ENCODE data around the gene IFT43. TPM values are rescaled to one million over a fixed set of nuclear protein-coding genes. Genes with fewer than 3 reads are reported as not detected.

IFT43 gene
- total and polyA plus RNA-seq, 2 donors from 2014 or later, result 41.6 to 86.3 TPM

DNA sequence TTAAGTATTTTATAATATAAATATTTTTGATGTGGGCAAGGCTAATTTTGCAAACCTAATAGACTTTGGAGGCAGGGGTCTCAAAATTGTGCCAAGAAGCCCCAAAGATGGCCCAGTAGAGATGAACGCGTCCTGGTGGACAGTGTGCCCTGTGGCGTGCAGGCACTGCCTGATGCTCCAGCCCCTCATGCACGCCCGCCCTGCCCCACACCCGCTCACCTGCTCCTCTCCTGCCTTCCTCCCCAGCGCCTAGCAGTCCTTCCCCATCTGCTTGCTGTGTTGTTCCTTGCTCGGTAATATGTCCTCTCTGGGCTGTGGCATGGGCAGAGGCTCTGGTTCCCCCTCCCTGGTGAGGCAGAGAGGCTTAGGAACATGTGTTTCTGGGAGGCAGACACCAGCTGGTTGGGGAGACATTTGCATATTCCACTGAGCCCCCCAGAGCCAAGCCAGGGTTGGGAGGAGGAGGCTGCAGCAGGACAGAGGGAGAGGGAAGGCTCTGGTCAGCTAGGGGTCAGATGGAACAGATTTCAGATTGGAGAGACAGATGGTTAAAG lies 119.3 kb downstream of the IFT43 start:
- TF ChIP-seq, protein P1, sequence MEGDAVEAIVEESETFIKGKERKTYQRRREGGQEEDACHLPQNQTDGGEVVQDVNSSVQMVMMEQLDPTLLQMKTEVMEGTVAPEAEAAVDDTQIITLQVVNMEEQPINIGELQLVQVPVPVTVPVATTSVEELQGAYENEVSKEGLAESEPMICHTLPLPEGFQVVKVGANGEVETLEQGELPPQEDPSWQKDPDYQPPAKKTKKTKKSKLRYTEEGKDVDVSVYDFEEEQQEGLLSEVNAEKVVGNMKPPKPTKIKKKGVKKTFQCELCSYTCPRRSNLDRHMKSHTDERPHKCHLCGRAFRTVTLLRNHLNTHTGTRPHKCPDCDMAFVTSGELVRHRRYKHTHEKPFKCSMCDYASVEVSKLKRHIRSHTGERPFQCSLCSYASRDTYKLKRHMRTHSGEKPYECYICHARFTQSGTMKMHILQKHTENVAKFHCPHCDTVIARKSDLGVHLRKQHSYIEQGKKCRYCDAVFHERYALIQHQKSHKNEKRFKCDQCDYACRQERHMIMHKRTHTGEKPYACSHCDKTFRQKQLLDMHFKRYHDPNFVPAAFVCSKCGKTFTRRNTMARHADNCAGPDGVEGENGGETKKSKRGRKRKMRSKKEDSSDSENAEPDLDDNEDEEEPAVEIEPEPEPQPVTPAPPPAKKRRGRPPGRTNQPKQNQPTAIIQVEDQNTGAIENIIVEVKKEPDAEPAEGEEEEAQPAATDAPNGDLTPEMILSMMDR (IDR thresholded peaks at IDR 0.05; ENCODE audit: borderline replicate concordance, extremely low read depth, insufficient read depth), result no peak
- H3K27ac ChIP-seq (ENCODE audit: low read depth in 2 of 2, low read length in 2 of 2), result no peak overlapping the region
- no peak overlapping the region for H3K4me3 ChIP-seq (ENCODE audit: low read length in 3 of 3)
- H3K9me3 ChIP-seq (ENCODE audit: control insufficient read depth in 2 of 3, insufficient read depth in 1 of 3, low read length in 3 of 3), result no peaks in the 10 kb centered on the region
- H3K9ac ChIP-seq (ENCODE audit: low read length in 3 of 3), result no peak overlapping the region
- H3K27me3 ChIP-seq (ENCODE audit: control insufficient read depth, insufficient read depth, low read length), result no peaks in the 10 kb centered on the region
- no peaks in the 10 kb centered on the region for H3K36me3 ChIP-seq (ENCODE audit: control insufficient read depth in 2 of 3, insufficient read depth in 3 of 3, low read length in 3 of 3)
- DNase-seq (no peak), FAIRE-seq (no peak)
- intact Hi-C loops (cut with DNase I), result no loop called here
- no peaks in the 10 kb centered on the region for H3K4me1 ChIP-seq (ENCODE audit: control insufficient read depth in 2 of 3, insufficient read depth in 2 of 3, low read depth in 1 of 3, low read length in 3 of 3)

DNA sequence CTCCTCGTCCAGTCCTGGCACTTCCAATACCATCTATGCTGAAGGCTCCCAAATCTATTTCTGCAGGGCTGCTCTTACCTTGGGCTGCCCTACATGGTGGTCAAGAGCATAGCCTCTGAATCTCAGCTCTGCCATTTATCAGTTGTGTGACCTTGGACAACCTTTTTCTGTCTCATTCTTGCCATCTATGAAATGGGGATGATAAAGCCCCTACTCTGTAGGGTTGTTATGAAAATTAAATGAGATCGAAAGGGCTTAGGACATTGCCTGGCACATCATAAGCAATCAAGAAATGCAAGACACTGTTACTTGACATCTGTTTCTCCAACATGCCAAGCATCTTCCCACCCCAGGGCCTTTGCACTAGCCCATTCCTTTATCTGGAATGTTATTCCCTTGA lies 120.6 kb downstream of the IFT43 start:
- Histone ChIP-seq H3K4me1 (ENCODE audit: control insufficient read depth in 2 of 3, insufficient read depth in 2 of 3, low read depth in 1 of 3, low read length in 3 of 3) (no peaks in the 10 kb centered on the region), H3K9me3 (ENCODE audit: control insufficient read depth in 2 of 3, insufficient read depth in 1 of 3, low read length in 3 of 3) (no peaks in the 10 kb centered on the region), H3K27me3 (ENCODE audit: control insufficient read depth, insufficient read depth, low read length) (no peaks in the 10 kb centered on the region), H3K4me3 (ENCODE audit: low read length in 3 of 3) (no peak overlapping the region), H3K9ac (ENCODE audit: low read length in 3 of 3) (no peak overlapping the region), H3K36me3 (ENCODE audit: control insufficient read depth in 2 of 3, insufficient read depth in 3 of 3, low read length in 3 of 3) (no peaks in the 10 kb centered on the region), H3K27ac (ENCODE audit: low read depth in 2 of 2, low read length in 2 of 2) (no peak overlapping the region)
- FAIRE-seq, result no peak
- DNase-seq, result no peak
- intact Hi-C loops (cut with DNase I), result no loop called here
- TF ChIP-seq, protein P1 (IDR thresholded peaks at IDR 0.05; ENCODE audit: borderline replicate concordance, extremely low read depth, insufficient read depth), result no peak

DNA sequence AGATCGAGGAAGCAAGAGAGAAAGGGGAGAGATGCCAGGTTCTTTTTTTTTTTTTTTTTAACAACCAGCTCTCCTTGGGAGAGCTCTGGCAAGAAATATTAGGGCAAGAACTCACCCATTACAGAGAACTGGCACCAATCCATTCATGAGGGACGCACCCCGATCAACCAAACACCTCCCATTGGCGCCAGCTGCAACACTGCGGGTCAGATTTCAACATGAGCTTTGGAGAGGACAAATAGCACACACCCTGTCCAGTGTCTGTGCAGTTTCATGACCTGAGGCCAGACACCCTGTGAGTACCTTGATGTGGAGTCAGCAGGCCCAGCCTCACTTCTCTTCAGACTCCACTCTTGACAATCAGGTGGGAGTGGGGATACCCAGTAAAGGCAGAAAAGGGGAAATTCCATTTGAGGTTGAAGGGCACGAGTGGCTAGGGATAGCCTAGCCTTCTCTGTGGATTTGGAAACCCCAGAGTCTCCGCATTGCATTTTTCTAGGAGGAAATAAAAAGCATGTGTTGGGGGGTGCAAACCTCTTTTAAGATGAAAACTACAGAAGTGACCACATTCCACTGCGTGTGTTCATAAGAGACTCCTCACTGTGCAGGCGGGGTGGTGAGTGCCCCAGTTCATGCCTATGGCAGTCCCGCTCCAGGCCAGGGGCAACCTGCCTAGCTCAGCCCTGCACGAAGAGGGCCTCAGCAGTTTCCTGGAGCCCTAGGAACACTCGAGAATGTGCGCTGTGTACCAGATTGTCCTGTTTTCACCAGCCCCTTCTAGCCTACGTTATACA lies 123.7 kb downstream of the IFT43 start:
- Histone ChIP-seq H3K4me1 (ENCODE audit: control insufficient read depth in 2 of 3, insufficient read depth in 2 of 3, low read depth in 1 of 3, low read length in 3 of 3) (no peaks in the 10 kb centered on the region), H3K9ac (ENCODE audit: low read length in 3 of 3) (no peak overlapping the region), H3K4me3 (ENCODE audit: low read length in 3 of 3) (no peak overlapping the region), H3K27ac (ENCODE audit: low read depth in 2 of 2, low read length in 2 of 2) (no peak overlapping the region), H3K27me3 (ENCODE audit: control insufficient read depth, insufficient read depth, low read length) (no peaks in the 10 kb centered on the region), H3K9me3 (ENCODE audit: control insufficient read depth in 2 of 3, insufficient read depth in 1 of 3, low read length in 3 of 3) (no peaks in the 10 kb centered on the region), H3K36me3 (ENCODE audit: control insufficient read depth in 2 of 3, insufficient read depth in 3 of 3, low read length in 3 of 3) (no peaks in the 10 kb centered on the region)
- no peak for DNase-seq
- intact Hi-C loops (cut with DNase I), result no loop called here
- TF ChIP-seq, protein P1 (IDR thresholded peaks at IDR 0.05; ENCODE audit: borderline replicate concordance, extremely low read depth, insufficient read depth), result no peak
- no peak for FAIRE-seq

All from kidney (tissue), 14 donors.